ENCODE results near the gene ALG3.

The ALG3 gene

DNA sequence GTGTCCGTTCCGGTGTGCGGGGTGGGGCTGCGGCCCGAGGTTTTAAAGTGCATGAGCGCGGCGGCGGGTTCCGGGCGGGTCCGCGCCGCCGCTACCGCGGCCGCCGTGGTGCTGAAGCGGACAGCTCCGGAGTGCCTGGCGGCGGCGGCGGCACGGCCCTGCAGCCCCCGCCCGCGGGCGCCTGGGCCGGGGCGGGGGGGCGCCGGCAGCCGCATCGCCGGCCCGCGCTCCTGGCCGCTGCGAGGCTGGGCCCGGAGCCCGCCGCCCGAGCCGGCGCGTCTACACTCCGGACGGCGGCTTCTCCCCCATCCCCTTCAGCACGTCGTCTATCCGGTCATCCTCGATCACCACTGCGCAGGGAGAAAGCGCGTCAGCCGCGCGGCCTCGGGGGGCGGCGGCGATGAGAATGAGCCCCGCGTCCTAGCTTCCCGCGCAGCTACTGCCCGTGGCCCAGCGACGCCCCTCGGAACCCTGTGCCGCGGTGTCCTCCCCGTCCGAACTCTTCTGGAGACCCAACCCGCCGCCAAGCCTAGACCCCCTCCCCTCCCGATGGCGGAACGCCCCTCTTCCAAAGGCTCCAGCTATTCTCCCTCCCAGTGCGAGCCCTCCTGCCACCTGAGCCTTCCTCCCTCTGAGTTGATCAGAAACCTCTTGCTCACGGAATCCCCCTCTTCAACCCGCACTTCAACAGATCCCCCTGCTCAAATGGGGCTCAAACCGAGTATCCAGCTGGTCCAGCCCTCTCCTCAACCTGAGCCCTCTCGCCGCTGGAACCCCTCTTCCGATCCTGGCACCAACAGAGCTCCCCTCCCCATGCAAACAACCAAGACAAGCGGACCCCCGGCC is 11.3 kb upstream of the ALG3 start:
- peak; percentile 29 to 33 for DNase-seq

DNA sequence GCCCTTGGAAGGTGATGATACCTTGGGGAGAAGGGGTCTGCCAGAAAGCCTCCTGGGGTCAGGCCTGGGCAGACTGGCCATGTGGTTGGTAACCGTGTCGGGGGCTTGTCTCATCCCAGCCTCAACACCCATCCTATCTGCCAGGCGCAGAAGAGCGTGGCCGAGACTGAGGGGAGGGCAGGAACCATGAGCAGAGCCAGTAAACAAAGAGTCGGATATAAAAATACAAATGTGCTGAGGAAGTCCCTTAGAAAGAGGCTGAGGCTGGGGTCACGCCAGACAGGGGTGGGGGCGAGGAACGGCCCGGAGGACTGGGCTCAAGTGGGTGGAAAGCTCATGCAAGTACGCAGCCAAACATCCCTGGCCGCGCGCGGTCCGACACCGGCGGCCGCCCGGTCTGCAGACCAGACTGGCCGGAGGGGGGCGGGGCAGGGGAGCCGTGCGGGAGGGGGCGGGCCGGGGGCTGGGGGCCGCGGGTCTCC is 10.7 kb upstream of the ALG3 start:
- DNase-seq, result no peak

DNA sequence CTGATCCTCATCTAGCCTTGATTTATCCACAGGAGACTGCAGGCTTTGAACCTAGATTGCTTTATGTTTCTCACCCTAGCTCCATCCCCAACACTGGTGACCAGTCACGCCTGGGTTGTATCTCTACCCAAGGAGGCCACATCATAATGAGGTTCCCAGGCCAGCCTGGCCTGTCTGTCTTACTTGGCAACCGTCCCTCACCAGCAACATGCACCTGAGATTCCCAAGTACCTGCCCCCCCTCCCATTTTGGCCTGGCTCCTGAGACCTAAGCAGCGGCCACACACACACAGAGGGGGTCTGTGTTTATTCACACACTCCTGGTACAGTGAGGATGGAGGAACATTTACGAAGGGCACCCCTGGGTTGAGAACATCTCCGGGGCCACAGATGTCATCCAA is 10.2 kb upstream of the ALG3 start:
- DNase-seq, result no peak

DNA sequence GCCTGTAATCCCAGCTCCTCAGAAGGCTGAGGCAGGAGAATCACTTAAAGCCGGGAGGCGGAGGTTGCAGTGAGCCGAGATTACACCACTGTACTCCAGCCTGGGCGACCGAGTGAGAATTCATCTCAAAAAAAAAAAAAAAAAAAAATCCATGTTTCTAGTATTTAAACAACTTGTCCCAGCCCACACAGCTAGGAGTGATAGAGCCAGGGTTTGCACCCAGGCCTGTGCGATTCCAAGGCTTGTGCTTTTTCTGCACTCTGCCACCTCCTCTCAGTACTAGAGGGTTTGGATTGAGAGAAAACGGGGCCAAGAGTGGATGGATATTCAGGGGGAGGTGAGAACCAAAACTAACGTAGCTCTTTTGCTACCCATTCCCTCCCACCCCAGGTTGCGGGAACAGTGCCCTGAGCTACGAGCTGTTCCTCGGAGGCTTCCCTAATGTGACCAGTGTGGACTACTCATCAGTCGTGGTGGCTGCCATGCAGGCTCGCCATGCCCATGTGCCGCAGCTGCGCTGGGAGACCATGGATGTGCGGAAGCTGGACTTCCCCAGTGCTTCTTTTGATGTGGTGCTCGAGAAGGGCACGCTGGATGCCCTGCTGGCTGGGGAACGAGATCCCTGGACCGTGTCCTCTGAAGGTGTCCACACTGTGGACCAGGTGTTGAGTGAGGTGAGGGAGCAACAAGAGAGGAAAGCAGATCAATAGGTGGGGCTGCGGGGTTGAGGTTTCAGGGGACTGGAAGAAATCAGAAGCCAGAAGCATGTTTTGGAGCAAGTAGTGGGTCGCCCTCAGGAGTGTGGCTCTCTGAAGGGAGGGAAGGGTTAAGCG is 8.5 kb upstream of the ALG3 start:
- no peak for DNase-seq

DNA sequence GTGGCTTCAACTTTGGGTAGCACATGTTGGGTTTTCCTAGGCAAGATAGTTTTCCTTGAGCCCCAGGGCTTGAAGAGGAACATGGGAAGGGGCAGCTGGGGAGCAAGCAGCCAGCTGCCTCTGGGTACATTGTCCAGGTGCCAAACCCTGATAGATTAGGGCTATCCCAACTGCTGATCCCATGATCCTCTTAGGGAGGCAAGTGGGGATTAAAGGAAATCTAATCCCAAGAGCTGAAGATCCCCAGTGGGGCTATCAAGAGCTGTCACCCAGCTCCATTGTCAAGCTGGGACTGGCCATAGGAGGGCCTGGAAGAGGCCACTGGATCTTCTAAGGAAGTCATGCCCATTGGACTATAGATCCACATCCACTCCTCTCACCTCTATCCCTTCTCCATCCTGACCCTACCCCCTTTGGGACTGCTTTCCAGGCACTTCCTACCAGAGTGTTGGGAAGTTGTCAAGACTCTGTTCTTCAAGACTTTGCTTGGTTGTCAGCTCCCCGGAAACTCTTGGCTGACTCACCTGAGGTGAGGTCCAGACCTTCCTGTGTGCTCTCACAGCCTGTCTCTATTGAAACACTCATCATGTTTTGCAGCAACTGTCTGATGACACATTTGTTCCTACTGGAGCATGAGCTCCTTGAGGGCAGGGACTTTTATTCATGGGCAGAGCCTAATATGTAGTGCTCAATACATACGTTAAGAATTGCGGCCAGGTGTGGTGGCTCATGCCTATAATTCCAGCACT is 6.7 kb upstream of the ALG3 start:
- DNase-seq, result peak in 1 of 2 donors; percentile 29

DNA sequence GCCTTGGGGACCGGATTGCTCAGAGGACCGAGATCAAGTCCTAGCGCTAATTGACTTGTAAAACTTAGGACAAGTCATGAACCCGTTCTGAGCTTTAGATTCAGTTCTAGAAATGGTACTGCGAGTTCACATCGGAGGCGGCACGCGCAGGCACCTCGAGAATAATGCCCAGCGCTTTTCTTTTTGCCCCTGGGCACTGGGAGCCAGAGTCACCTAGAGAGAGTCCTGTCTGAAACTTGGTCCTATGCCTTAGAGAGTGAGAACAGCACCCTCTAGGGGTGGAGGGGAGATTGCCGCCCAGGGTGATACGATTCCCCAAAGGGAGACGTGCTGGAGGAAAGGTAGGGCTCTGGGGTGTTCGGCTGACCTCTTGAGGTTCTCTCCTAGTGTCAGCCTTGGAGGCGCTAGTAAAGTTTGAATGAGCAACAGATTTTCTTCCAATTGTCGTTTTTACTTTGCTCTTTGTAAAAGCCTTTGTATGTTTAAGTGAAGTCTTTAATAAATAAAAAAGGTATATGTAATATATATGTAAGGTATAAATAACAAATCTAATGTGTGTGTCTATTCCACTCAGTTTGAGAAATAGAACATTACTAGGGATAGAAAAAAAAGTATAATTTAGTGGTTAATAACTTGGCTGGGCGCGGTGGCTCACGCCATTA is 1.5 kb upstream of the ALG3 start:
- peak; percentile 82 to 92 for DNase-seq

DNA sequence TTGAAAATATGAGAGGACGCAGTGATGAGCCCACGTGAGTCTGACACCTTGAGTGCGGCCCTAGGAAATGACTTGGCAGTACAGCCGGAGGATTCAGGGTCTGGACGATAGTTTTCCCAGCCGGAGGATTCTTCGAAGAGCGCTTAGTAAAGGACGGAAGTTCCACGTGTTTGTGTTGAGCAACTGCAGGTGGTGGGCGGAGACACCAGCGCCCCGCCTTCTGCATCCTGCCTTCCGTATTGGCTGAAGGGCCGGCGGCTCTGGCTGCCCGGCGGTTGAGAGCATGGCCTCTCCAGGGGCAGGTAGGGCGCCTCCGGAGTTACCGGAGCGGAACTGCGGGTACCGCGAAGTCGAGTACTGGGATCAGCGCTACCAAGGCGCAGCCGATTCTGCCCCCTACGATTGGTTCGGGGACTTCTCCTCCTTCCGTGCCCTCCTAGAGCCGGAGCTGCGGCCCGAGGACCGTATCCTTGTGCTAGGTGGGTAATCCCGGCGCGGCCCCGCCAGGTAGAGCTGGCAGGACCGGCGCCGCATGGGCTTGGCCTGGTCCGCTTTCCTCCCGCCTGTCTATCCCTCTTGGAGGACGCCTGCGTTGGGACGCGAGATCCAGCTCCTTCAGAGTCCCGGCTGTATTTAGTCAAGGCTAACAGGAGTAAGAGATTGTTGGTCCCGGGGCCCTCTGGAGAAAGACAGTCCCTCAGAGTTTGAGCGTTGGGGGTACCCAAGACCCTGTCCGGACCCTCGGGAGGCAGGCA is 827 bp upstream of the ALG3 start, which contains the start of gene EEF1AKMT4:
TSS of gene EEF1AKMT4 (plus strand) at position 261 of the 755 bp plus-strand sequence. CDS start at position 284, 23 bp downstream.
- DNase-seq, result peak; percentile 94 to 95

DNA sequence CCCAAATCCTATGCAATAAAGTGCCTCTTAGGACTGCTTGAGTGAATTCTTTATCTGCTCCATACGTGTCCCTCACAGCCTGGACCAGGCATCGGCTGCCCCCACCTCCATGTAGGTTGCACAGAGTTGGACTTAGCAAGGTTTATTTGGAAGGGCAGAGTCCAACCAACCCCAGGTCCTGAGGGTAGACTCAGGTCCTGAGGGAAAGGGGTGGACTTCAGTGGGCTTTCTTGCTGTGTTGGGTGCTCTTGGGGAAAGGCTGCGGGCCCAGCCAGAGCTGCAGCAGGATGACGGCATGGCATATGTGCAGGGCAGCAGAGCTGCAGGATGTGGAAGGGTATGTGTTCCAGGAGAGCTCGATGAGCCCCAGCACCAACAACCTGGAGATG is 6.5 kb downstream of the ALG3 start:
- no peak for DNase-seq

DNA sequence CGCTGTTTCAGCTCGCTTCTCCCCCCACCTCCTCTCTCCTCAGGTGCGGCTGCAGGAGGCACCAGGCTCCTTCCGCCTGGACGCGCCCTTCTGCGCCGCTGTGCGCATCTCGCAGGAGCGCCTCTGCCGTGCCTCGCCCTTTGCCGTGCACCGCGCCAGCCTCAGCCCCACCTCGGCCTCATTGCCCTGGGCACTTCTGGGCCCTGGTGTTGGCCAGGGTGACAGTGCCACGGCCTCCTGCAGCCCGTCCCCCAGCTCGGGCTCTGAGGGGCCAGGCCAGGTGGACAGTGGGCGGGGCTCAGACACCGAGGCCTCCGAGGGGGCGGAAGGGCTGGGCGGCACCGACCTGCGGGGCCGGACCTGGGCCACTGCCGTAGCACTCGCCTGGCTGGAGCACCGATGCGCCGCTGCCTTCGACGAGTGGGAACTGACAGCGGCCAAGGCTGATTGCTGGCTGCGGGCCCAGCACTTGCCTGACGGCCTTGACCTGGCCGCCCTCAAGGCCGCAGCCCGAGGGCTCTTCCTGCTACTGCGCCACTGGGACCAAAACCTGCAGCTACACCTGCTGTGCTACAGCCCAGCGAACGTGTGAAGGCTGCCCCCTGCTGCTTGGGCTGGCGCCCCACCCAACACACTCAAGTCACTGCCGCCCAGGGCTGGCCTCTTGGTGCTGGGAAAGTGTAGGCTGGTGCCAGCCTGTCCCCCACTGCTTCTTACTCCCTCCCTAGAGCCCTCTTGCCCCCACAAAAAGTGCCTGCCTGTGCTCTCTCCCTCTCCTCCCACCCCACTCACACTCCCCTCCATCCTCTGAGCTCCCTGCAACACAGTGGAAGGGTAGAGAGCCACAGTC is 7.1 kb downstream of the ALG3 start:
- DNase-seq, result no peak

DNA sequence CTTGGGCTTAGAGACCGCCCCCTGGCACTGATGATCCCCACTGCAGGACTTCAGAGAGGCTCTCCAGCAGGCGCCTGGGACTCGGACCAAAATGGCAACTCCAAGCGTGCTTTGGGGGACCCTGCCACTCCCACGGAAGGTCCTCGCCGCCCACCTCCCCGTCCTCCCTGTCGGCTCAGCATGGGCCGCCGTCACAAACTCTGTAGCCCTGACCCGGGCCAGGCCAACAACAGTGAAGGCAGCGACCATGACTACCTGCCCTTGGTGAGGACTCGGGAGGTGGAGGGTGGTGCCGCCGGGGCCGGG is 7.7 kb downstream of the ALG3 start:
- DNase-seq, result no peak

DNA sequence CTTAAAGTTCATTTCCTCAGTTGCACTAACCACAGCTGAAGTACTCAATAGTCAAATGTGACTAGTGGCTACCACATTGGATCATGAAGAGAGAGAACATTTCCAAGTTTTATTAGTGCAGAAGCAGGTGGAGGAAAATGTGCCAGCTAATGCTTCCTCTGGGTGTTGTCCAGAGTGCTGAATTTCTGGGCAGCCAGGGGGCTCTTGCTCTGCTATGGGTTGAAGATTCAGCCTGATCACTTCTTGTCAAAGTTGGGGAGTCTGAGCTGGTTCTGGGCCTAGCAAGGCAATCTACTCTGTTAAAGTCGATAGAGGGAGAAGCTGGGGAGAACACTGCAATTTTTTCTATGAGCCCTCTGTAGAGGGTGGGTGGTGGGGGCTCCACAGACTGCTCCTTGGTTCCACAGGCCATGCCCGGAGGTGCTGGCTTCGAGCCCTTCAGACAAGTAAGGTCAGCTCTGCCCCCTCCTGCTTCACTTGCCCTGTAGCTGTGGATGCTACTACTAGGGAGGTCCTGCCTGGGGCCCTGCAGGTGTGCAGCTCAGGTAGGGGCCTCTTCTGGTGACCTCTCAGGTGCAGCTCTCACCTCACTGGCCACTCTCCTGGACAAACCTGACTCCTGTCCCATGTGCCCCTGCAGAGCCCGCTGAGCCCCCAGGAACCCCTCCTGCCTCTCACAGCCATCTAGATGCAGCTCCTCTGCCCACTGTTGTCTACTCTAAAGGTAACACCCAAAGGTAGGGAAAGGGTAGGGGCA is 8.2 kb downstream of the ALG3 start:
- no peak for DNase-seq

DNA sequence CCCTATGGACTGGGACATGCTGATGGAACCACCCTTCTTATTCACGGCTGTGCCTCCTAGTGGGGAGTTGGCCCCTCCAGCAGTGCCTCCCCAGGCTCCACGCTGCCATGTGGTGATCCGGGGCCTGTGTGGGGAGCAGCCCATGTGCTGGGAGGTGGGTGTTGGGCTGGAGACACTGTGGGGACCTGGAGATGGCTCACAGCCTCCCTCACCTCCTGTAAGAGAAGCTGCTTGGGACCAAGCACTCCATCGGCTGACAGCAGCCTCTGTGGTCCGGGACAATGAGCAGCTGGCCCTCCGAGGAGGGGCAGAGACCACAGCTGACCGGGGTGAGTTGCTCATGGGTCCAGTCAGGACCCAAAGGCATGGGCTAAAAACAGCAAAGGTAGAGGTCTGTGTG is 9.1 kb downstream of the ALG3 start:
- DNase-seq, result no peak

DNA sequence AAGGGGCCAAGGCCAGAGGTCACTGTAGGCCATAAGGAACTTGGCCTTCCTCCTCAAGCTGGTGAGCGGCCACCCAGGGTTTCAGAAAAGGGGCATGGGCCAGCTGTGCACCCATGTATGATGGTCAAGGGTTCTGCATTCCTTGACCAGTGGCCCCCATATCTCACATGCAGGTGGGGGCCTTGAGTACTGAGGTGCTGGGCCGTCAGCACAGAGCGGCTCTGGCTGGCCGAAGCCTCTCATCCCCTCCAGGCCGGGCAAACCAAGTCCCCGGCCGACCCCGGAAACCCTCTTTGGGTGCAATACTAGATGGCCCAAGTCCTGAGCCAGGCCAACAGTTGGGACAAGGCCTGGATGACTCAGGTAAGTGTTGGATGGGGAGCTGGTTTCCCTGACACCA is 9.5 kb downstream of the ALG3 start:
- DNase-seq, result no peak

DNA sequence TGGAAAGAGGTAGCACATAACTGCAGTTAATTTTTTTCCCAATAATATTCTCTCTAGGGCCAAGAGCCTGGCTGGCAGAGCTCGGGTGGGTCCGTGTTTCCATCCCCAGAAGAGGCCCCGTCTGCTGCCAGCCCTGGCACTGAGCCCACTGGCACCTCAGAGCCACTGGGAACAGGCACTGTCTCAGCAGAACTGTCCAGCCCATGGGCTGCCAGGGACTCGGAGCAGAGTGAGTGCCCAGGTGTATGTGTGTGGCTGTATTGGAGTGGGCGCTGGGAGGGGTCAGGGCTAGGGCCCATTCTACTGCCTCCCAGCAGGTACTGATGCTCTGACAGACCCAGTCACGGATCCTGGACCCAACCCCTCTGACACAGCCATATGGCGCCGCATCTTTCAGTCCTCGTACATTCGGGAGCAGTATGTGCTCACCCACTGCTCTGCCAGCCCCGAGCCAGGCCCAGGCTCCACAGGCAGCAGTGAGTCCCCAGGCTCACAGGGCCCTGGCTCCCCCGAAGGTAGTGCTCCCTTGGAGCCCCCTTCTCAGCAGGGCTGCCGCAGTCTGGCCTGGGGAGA is 10.4 kb downstream of the ALG3 start:
- no peak for DNase-seq

DNA sequence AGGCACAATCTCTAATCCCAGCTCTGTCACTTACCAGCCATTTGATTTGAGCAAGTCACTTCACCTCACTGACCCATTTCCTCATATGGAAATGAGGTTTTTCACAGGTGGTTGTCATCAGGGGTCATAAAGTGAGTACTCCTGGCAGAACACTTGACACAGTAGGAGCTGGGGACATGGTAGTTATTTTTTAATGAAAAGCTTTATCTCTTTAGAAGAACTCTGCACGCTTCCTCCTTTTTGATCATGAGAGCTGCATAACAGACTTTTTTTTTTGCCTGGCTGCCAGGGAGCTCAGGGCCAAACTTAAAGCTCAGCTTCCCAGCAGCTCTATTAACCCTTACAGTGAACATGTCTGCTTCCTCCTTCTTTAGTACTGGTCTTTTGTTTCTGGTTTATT is 11.0 kb downstream of the ALG3 start:
- no peak for DNase-seq

DNA sequence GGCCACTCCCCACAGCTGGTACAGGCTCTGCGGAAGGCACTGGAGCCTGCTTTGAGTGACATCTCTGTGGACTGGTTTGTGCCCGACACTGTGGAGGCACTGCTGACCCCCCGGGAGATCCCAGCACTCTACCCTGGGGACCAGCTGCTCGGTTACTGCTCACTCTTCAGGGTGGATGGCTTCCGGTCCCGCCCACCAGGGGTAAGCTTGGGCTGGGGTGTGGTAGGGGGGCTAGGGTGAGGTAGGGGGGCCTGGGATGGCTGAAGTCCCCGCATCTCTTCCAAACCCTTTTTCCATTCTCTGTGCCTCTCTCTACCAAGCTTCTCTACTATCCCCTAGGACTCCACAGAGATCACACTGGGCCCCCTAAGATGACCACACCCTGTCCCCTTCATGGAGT is 11.6 kb downstream of the ALG3 start:
- no peak for DNase-seq

DNA sequence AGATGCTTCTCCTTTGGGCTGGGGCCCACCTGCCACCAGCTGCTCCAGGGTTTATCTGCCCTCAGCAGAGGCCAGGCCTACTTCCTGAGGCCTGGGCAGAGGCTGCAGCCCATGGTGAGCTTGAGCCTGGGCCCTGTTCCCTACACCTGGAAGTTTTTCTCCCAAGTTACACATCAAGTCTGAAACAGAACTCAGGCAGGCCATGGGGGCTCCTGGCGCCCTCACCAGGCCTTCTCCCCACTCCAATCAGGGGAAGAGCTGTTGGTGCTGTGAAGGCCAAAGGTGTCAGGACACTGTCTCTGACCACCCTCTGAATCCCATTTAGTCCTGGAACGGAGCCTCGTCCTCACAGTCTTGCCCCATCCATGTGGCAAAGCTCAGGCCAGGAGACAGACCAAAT is 12.1 kb downstream of the ALG3 start:
- DNase-seq, result no peak

DNA sequence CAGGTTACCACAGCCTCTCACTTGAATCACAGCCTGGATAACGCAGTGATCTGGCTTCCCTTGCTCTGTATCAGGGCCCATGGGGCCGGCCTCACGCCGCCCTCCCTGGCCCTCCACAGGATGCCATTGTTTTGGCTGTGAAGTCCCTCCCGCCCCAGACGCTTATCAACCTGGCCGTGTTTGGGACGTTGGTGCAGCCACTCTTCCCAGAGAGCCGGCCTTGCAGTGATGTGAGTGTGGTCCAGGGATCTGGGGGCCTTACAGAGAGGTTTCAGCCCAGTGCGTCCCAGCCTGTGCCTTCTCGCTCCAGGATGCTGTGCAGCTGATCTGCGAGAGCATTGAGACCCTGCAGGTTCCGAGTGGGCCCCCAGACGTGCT is 12.7 kb downstream of the ALG3 start:
- DNase-seq, result no peak

DNA sequence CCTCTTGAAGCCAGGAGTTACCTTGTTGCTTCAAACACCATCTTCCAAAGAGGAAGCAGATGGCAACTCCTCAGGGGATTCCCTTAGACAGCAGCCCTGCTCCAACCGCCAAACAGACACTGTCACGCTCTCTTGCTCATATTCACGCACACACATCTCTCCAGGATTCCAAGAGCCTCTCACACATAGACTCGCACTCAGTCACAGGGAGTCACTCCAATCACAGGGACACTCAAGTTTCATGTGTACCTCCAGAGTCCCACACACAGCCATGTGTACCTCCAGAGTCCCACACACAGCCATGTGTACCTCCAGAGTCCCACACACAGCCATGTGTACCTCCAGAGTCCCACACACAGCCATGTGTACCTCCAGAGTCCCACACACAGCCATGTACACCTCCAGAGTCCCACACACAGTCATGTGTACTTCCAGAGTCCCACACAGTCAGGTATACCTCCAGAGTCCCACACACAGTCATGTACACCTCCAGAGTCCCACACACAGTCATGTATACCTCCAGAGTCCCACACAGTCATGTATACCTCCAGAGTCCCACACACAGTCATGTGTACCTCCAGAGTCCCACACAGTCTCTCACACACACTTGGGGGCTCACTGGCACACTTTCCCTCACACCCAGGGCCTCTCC is 13.3 kb downstream of the ALG3 start:
- no peak for DNase-seq

Measured in activated CD4-positive, alpha-beta T cell treated with anti-CD3 and anti-CD28 coated beads for 4 hours (primary cell).